ENCODE measurements around the gene INPP5K.

INPP5K gene

GRCh38 chr17:1497831-1498230 is 18.6 kb downstream of the INPP5K start:
- DNase-seq (ENCODE audit: low spot score), result no peak
- TF ChIP-seq CTCF (IDR thresholded peaks at IDR 0.05; ENCODE audit: borderline replicate concordance, control extremely low read depth, extremely low read depth, insufficient read depth, missing control alignments), result no peak
- in situ Hi-C loops (cut with MboI; ENCODE audit: low sequenced_read_pairs, unreplicated experiment), result no loop called here

GRCh38 chr17:1496869-1497268 is 19.5 kb downstream of the INPP5K start:
- DNase-seq (ENCODE audit: low spot score), result no peak
- no peak for TF ChIP-seq CTCF (IDR thresholded peaks at IDR 0.05; ENCODE audit: borderline replicate concordance, control extremely low read depth, extremely low read depth, insufficient read depth, missing control alignments)
- in situ Hi-C loops (cut with MboI; ENCODE audit: low sequenced_read_pairs, unreplicated experiment), result no loop called here

- DNase-seq (ENCODE audit: low spot score), result no peak
- TF ChIP-seq CTCF (IDR thresholded peaks at IDR 0.05; ENCODE audit: borderline replicate concordance, control extremely low read depth, extremely low read depth, insufficient read depth, missing control alignments), result no peak
- in situ Hi-C loops (cut with MboI; ENCODE audit: low sequenced_read_pairs, unreplicated experiment), result no loop called here
Observed at GRCh38 chr17:1495265-1495989, 21.0 kb downstream of the INPP5K start.

GRCh38 chr17:1494736-1495253 is 21.6 kb downstream of the INPP5K start:
- in situ Hi-C loops (cut with MboI; ENCODE audit: low sequenced_read_pairs, unreplicated experiment), result no loop called here
- DNase-seq (ENCODE audit: low spot score), result no peak
- no peak for TF ChIP-seq CTCF (IDR thresholded peaks at IDR 0.05; ENCODE audit: borderline replicate concordance, control extremely low read depth, extremely low read depth, insufficient read depth, missing control alignments)

- TF ChIP-seq CTCF (IDR thresholded peaks at IDR 0.05; ENCODE audit: borderline replicate concordance, control extremely low read depth, extremely low read depth, insufficient read depth, missing control alignments), result no peak
- in situ Hi-C loops (cut with MboI; ENCODE audit: low sequenced_read_pairs, unreplicated experiment), result no loop called here
- DNase-seq (ENCODE audit: low spot score), result no peak
Observed at GRCh38 chr17:1494203-1494602, 22.2 kb downstream of the INPP5K start.

GRCh38 chr17:1493291-1493980 is 23.0 kb downstream of the INPP5K start:
- no peak for TF ChIP-seq CTCF (IDR thresholded peaks at IDR 0.05; ENCODE audit: borderline replicate concordance, control extremely low read depth, extremely low read depth, insufficient read depth, missing control alignments)
- DNase-seq (ENCODE audit: low spot score), result no peak
- in situ Hi-C loops (cut with MboI; ENCODE audit: low sequenced_read_pairs, unreplicated experiment), result no loop called here
